ENCODE data around the gene RASSF1. TPM values are rescaled to one million over a fixed set of nuclear protein-coding genes. Genes with fewer than 3 reads are reported as not detected.

Gene RASSF1
- total RNA-seq, 1 experiment from 2014 or later = 15.8 TPM

GRCh38 chr3:50388720-50389413 is 48.2 kb upstream of the RASSF1 start:
- Mint-ChIP-seq H3K4me3 (no peak overlapping the region), H3K4me1 (0 out of 4 replicates have a peak, but pooled peaks cover 0 to 6% of the 10 kb centered on the region in 2 experiments), H3K36me3 (ENCODE audit: insufficient read depth in 1 of 3, low read depth in 3 of 3) (0 out of 7 replicates have a peak, but pooled peaks cover 0 to 4% (median 0%) of the 10 kb centered on the region in 3 experiments), H3K9me3 (no peaks in the 10 kb centered on the region), H3K27me3 (ENCODE audit: low read depth) (no peaks in the 10 kb centered on the region; the same call in 1 of the 2 replicates), H3K27ac (no peak overlapping the region)
- no peak overlapping the region for H3K56ac ChIP-seq (ENCODE audit: insufficient read length, low read depth, low read length)
- no peak overlapping the region for H2BK15ac ChIP-seq (ENCODE audit: low read depth, low read length)
- no peaks in the 10 kb centered on the region for H3K79me2 ChIP-seq (ENCODE audit: insufficient read depth, low read length)
- no peaks in the 10 kb centered on the region for H3K9me3 ChIP-seq (ENCODE audit: control insufficient read depth, low read depth, low read length)
- no peak overlapping the region for H4K91ac ChIP-seq (ENCODE audit: insufficient read length, low read depth, low read length)
- no peak overlapping the region for H4K5ac ChIP-seq (ENCODE audit: insufficient read length, low read depth, low read length)
- no peaks in the 10 kb centered on the region for H3K23me2 ChIP-seq (ENCODE audit: insufficient read length, low read depth, low read length, poor library complexity, severe bottlenecking)
- H3K4me1 ChIP-seq (ENCODE audit: insufficient read depth, low read length) = no peaks in the 10 kb centered on the region
- no peaks in the 10 kb centered on the region for H3K79me1 ChIP-seq (ENCODE audit: insufficient read depth, low read depth, low read length, poor library complexity, severe bottlenecking)
- H3T11ph ChIP-seq (ENCODE audit: low read length) = no peak overlapping the region
- no peak overlapping the region for H3K9ac ChIP-seq (ENCODE audit: extremely low read depth, insufficient read length, low read length)
- H2BK20ac ChIP-seq (ENCODE audit: low read depth, low read length, poor library complexity, severe bottlenecking) = no peak overlapping the region
- H3K23ac ChIP-seq (ENCODE audit: insufficient read length, low read depth, low read length) = no peak overlapping the region
- no peak overlapping the region for H2BK5ac ChIP-seq (ENCODE audit: insufficient read length, low read length)
- no peak overlapping the region for H2BK12ac ChIP-seq (ENCODE audit: insufficient read length, low read depth, low read length)
- peaks cover 2% of the 10 kb centered on the region for H4K20me1 ChIP-seq (ENCODE audit: control insufficient read depth, insufficient read depth, insufficient read length)
- H2AK5ac ChIP-seq (ENCODE audit: insufficient read length, low read length) = no peak overlapping the region
- TF ChIP-seq, protein P1, sequence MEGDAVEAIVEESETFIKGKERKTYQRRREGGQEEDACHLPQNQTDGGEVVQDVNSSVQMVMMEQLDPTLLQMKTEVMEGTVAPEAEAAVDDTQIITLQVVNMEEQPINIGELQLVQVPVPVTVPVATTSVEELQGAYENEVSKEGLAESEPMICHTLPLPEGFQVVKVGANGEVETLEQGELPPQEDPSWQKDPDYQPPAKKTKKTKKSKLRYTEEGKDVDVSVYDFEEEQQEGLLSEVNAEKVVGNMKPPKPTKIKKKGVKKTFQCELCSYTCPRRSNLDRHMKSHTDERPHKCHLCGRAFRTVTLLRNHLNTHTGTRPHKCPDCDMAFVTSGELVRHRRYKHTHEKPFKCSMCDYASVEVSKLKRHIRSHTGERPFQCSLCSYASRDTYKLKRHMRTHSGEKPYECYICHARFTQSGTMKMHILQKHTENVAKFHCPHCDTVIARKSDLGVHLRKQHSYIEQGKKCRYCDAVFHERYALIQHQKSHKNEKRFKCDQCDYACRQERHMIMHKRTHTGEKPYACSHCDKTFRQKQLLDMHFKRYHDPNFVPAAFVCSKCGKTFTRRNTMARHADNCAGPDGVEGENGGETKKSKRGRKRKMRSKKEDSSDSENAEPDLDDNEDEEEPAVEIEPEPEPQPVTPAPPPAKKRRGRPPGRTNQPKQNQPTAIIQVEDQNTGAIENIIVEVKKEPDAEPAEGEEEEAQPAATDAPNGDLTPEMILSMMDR (conservative IDR thresholded peaks at IDR 0.05) = no peak; the same call in 2 of the 3 replicates
- no peak overlapping the region for H3K4me2 ChIP-seq (ENCODE audit: insufficient read depth, insufficient read length, low read length)
- no CpG with 5 or more reads among the region's 22 CpGs for WGBS (ENCODE audit: extremely low coverage, insufficient read length, low lambda C conversion rate)
- H2BK120ac ChIP-seq (ENCODE audit: low read depth, low read length, poor library complexity, severe bottlenecking) = no peak overlapping the region
- no peak for DNase-seq
- no peak overlapping the region for H3K18ac ChIP-seq (ENCODE audit: insufficient read length, low read depth, low read length)
- H2AFZ ChIP-seq (ENCODE audit: low read length) = no peak overlapping the region
- H3K4ac ChIP-seq (ENCODE audit: low read depth, low read length) = no peak overlapping the region
- H3K14ac ChIP-seq (ENCODE audit: insufficient read depth, low read length) = no peak overlapping the region
- no peaks in the 10 kb centered on the region for H3K27me3 ChIP-seq (ENCODE audit: insufficient read depth, low read length)
- H3K27ac ChIP-seq (ENCODE audit: insufficient read length, low read depth, low read length) = no peak overlapping the region
- no peak overlapping the region for H4K8ac ChIP-seq (replicated peaks; ENCODE audit: insufficient read length, low read depth, low read length)
